Hepatocyte (in vitro differentiated cells): ENCODE measurements around the gene LRRC8D. TPM values are rescaled to one million over a fixed set of nuclear protein-coding genes. Genes with fewer than 3 reads are reported as not detected.

Source experiments
- DNase-seq: peaks from one replicate; pipeline ENCODE4 v3.0.0-alpha.2; 2016; ENCODE audit warnings: low spot score
- H2AFZ ChIP-seq: fragments of 200-600 bp; sonication (generic); 2 replicates; pipeline ENCODE4 v1.6.0; 2016; ENCODE audit warnings: antibody characterized with exemption, mild to moderate bottlenecking
- H3K27ac ChIP-seq: fragments of 200-600 bp; sonication (generic); 2 replicates; pipeline ENCODE4 v1.5.1; 2016; ENCODE audit warnings: mild to moderate bottlenecking
- H3K27me3 ChIP-seq: fragments of 200-600 bp; sonication (generic); 2 replicates; pipeline ENCODE4 v1.6.1; 2016
- H3K36me3 ChIP-seq: fragments of 200-600 bp; sonication (generic); replicated peaks from 2 replicates; pipeline ENCODE4 v1.5.1; 2016; ENCODE audit warnings: low read depth; ENCODE audit not compliant: insufficient read depth
- H3K4me1 ChIP-seq: fragments of 200-600 bp; sonication (generic); 2 replicates; pipeline ENCODE4 v1.5.1; 2016; ENCODE audit warnings: mild to moderate bottlenecking, moderate library complexity; ENCODE audit not compliant: insufficient read depth
- H3K4me2 ChIP-seq: fragments of 200-600 bp; sonication (generic); 2 replicates; pipeline ENCODE4 v1.6.0; 2016
- H3K4me3 ChIP-seq: fragments of 200-600 bp; sonication (generic); 2 replicates; pipeline ENCODE4 v1.5.1; 2016; ENCODE audit warnings: mild to moderate bottlenecking
- H3K79me2 ChIP-seq: fragments of 200-600 bp; sonication (generic); 2 replicates; pipeline ENCODE4 v1.6.0; 2017; ENCODE audit warnings: mild to moderate bottlenecking
- H3K9me2 ChIP-seq: fragments of 200-600 bp; sonication (generic); replicated peaks from 2 replicates; pipeline ENCODE4 v1.6.0; 2017; ENCODE audit warnings: mild to moderate bottlenecking; ENCODE audit not compliant: insufficient read depth
- H3K9me3 ChIP-seq: fragments of 200-600 bp; sonication (generic); 2 replicates; pipeline ENCODE4 v1.5.1; 2016; ENCODE audit warnings: low read depth, mild to moderate bottlenecking
- H4K20me1 ChIP-seq: fragments of 200-600 bp; sonication (generic); 2 replicates; pipeline ENCODE4 v1.6.0; 2016; ENCODE audit warnings: mild to moderate bottlenecking; ENCODE audit not compliant: insufficient read depth, poor library complexity, severe bottlenecking
- CTCF ChIP-seq: fragments of 200-600 bp; sonication (generic); IDR thresholded peaks from 2 replicates; pipeline ENCODE4 v1.5.1; 2016; ENCODE audit warnings: antibody characterized with exemption, mild to moderate bottlenecking; ENCODE audit not compliant: poor library complexity
- EZH2 ChIP-seq: fragments of 200-600 bp; sonication (generic); IDR thresholded peaks from 2 replicates; pipeline ENCODE4 v1.6.1; 2016; ENCODE audit warnings: antibody characterized with exemption, mild to moderate bottlenecking, borderline replicate concordance
- EZH2phosphoT487 ChIP-seq: fragments of 200-600 bp; sonication (generic); IDR thresholded peaks from one replicate; pipeline ENCODE4 v1.6.1; 2018; ENCODE audit warnings: antibody characterized with exemption, mild to moderate bottlenecking, low read depth, moderate library complexity; ENCODE audit not compliant: unreplicated experiment, severe bottlenecking
- WGBS: methylation state at CpG from one replicate; pipeline ENCODE4 v1.1.6; 2016; ENCODE audit warnings: low lambda C conversion rate; ENCODE audit errors: missing lambda C conversion rate; 5-methylcytosine and 5-hydroxymethylcytosine counted together
- polyA plus RNA-seq: library from polyadenylated mRNA; unstranded; fragments of >200 nt; fragmentation: Nextera tagmentation; extraction: Ambion mirVana; gene quantifications from 2 replicates; pipeline ENCODE4 v1.2.1, GENCODE V29; 2016
- total RNA-seq: library from RNA; depleted of rRNA; stranded (reverse); fragments of >200 nt; gene quantifications from 2 replicates; pipeline ENCODE4 v1.2.3, GENCODE V29; 2014

LRRC8D gene
- total and polyA plus RNA-seq, 2 experiments from 2014 or later, result 15.1 to 28.9 TPM

- Histone ChIP-seq H3K36me3 (no peaks in the 10 kb centered on the region), H4K20me1 (no peaks in the 10 kb centered on the region), H3K79me2 (no peaks in the 10 kb centered on the region), H3K9me3 (no peaks in the 10 kb centered on the region), H3K4me3 (no peak overlapping the region), H3K27me3 (no peaks in the 10 kb centered on the region), H3K9me2 (no peaks in the 10 kb centered on the region), H3K4me1 (peaks cover 4% of the 10 kb centered on the region), H3K4me2 (no peak overlapping the region), H2AFZ (no peak overlapping the region), H3K27ac (no peak overlapping the region)
- no peak for DNase-seq
- 98% methylated on average over 2 of the region's 2 CpGs for WGBS
- TF ChIP-seq CTCF, result no peak
- TF ChIP-seq EZH2phosphoT487, result no peak
- no peak for TF ChIP-seq EZH2
Measured at GRCh38 chr1:89959719-89960118, 138.9 kb downstream of the LRRC8D start.

GRCh38 chr1:89962024-89962741 lies 141.4 kb downstream of the LRRC8D start:
- no peaks in the 10 kb centered on the region for H3K9me2 ChIP-seq
- H3K27me3 ChIP-seq, result no peaks in the 10 kb centered on the region
- no peak overlapping the region for H3K27ac ChIP-seq
- no peaks in the 10 kb centered on the region for H4K20me1 ChIP-seq
- no peaks in the 10 kb centered on the region for H3K36me3 ChIP-seq
- no peak for DNase-seq
- H3K4me3 ChIP-seq, result no peak overlapping the region
- H3K79me2 ChIP-seq, result no peaks in the 10 kb centered on the region
- H2AFZ ChIP-seq, result no peak overlapping the region
- no peaks in the 10 kb centered on the region for H3K9me3 ChIP-seq
- H3K4me2 ChIP-seq, result no peak overlapping the region
- no peak for TF ChIP-seq EZH2phosphoT487
- no peak for TF ChIP-seq CTCF
- WGBS, result 78% methylated on average over 6 of the region's 6 CpGs
- no peaks in the 10 kb centered on the region for H3K4me1 ChIP-seq

GRCh38 chr1:89962742-89963075 lies 141.9 kb downstream of the LRRC8D start:
- H3K4me2 ChIP-seq, result no peak overlapping the region
- 80% methylated on average over 1 of the region's 1 CpG for WGBS
- H3K79me2 ChIP-seq, result no peaks in the 10 kb centered on the region

More at GRCh38 chr1:89962742-89963075, 141.9 kb downstream of the LRRC8D start:
- Histone ChIP-seq H3K4me3 (no peak overlapping the region), H3K4me1 (no peaks in the 10 kb centered on the region), H3K36me3 (no peaks in the 10 kb centered on the region), H3K27ac (no peak overlapping the region), H3K9me3 (no peaks in the 10 kb centered on the region), H4K20me1 (no peaks in the 10 kb centered on the region), H3K27me3 (no peaks in the 10 kb centered on the region), H3K9me2 (no peaks in the 10 kb centered on the region), H2AFZ (no peak overlapping the region)
- no peak for DNase-seq
- TF ChIP-seq EZH2 (no peak), CTCF (no peak), EZH2phosphoT487 (no peak)
